ENCODE data around the gene HNF1A.

HNF1A gene

DNA sequence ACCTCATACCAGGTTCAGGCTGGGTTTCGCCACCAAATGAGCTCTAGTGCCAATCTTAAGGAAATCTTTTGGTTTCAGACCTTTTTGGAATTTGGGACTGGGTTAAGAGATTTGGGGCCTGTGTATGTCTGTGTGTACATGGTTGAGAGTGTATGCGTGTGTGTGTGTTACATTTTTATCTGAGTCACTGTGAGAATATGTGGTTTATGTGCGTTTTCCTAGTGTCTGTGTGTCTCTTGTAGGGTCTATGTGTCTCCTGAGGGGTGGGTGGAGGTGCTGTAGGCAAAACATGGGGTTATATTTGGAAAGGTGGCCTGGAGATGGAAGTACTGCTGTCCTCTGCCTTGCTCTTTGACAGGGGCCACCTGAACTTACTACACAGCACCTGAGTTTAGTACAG is 20.1 kb downstream of the HNF1A start:
- H3K9me3 ChIP-seq (ENCODE audit: control insufficient read depth, low read length), result no peaks in the 10 kb centered on the region
- H3K4me1 ChIP-seq (ENCODE audit: control insufficient read depth, insufficient read depth, low read length), result no peaks in the 10 kb centered on the region
- 90 to 95% methylated on average over 3 of the region's 3 CpGs for WGBS, 2 experiments
- H3K4me3 ChIP-seq (ENCODE audit: insufficient read depth, low read depth, low read length), result no peak overlapping the region
- no peaks in the 10 kb centered on the region for H3K27me3 ChIP-seq (ENCODE audit: control insufficient read depth, insufficient read depth, low read length, poor library complexity, severe bottlenecking)
- no peak overlapping the region for H3K27ac ChIP-seq (ENCODE audit: insufficient read depth, low read depth, low read length, poor library complexity, severe bottlenecking)
- H3K36me3 ChIP-seq (ENCODE audit: control insufficient read depth, insufficient read depth, low read length), result no peaks in the 10 kb centered on the region

DNA sequence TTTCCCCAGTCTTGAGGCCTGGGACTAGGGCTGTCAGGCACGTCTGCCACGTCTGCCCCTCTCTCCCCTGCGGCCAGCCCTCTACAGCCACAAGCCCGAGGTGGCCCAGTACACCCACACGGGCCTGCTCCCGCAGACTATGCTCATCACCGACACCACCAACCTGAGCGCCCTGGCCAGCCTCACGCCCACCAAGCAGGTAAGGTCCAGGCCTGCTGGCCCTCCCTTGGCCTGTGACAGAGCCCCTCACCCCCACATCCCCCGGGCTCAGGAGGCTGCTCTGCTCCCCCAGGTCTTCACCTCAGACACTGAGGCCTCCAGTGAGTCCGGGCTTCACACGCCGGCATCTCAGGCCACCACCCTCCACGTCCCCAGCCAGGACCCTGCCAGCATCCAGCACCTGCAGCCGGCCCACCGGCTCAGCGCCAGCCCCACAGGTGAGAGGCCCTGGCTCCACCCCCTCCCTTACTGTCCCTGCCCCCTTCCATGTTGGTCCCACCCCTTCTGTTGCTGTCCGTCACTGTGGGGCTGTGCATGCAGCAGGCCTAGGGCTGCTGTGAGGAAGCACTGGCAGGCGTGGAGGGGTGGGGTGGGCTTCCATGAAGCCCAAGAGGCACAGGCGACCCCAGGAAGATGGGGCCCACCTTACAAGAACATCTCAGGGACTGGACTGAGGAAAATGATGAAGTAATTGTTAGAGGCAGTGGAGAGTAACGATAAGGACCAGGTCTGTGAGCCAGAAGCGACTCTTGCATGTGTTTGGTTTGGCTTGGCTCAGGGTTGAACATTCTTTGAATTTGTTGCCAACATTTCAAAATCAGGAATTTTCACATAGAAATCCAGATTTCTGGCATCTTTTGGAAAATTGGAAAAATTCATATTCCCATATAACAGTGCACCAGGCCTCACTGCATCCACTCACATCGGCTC is 21.1 kb downstream of the HNF1A start:
- Histone ChIP-seq H3K27me3 (ENCODE audit: control insufficient read depth, insufficient read depth, low read length, poor library complexity, severe bottlenecking) (no peaks in the 10 kb centered on the region), H3K27ac (ENCODE audit: insufficient read depth, low read depth, low read length, poor library complexity, severe bottlenecking) (no peak overlapping the region), H3K4me3 (ENCODE audit: insufficient read depth, low read depth, low read length) (no peak overlapping the region), H3K36me3 (ENCODE audit: control insufficient read depth, insufficient read depth, low read length) (peaks cover 9% of the 10 kb centered on the region), H3K9me3 (ENCODE audit: control insufficient read depth, low read length) (no peaks in the 10 kb centered on the region), H3K4me1 (ENCODE audit: control insufficient read depth, insufficient read depth, low read length) (no peaks in the 10 kb centered on the region)
- 72 to 77% methylated on average over 23 of the region's 23 CpGs for WGBS, 2 experiments

DNA sequence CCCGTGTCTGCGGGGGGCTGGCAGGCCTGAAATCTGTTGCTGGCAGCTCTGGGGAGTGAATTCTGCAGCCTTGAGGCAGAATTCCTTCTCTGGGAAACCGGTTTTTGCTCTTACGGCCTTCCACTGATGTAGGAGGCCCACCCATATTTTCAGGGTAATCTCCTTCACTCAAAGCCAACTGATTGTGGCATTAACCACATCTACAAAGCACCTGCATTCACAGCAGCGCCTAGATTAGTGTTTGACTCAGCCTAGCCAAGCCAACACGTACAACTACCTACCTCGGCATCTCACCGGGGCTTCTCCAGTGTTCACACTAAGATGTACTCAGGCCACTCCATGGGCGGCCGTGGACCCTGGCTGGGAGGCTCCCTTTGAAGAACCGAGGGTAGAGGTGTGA is 22.2 kb downstream of the HNF1A start:
- no peak overlapping the region for H3K27ac ChIP-seq (ENCODE audit: insufficient read depth, low read depth, low read length, poor library complexity, severe bottlenecking)
- 90 to 94% methylated on average over 11 of the region's 11 CpGs for WGBS, 2 experiments
- no peaks in the 10 kb centered on the region for H3K27me3 ChIP-seq (ENCODE audit: control insufficient read depth, insufficient read depth, low read length, poor library complexity, severe bottlenecking)
- H3K4me1 ChIP-seq (ENCODE audit: control insufficient read depth, insufficient read depth, low read length), result no peaks in the 10 kb centered on the region
- no peaks in the 10 kb centered on the region for H3K9me3 ChIP-seq (ENCODE audit: control insufficient read depth, low read length)
- no peak overlapping the region for H3K4me3 ChIP-seq (ENCODE audit: insufficient read depth, low read depth, low read length)
- H3K36me3 ChIP-seq (ENCODE audit: control insufficient read depth, insufficient read depth, low read length), result peaks cover 12% of the 10 kb centered on the region

DNA sequence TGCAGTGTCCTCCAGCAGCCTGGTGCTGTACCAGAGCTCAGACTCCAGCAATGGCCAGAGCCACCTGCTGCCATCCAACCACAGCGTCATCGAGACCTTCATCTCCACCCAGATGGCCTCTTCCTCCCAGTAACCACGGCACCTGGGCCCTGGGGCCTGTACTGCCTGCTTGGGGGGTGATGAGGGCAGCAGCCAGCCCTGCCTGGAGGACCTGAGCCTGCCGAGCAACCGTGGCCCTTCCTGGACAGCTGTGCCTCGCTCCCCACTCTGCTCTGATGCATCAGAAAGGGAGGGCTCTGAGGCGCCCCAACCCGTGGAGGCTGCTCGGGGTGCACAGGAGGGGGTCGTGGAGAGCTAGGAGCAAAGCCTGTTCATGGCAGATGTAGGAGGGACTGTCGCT is 22.7 kb downstream of the HNF1A start:
- Histone ChIP-seq H3K4me1 (ENCODE audit: control insufficient read depth, insufficient read depth, low read length) (no peaks in the 10 kb centered on the region), H3K27me3 (ENCODE audit: control insufficient read depth, insufficient read depth, low read length, poor library complexity, severe bottlenecking) (no peaks in the 10 kb centered on the region)
- 87 to 93% methylated on average over 11 of the region's 11 CpGs for WGBS, 2 experiments

DNA sequence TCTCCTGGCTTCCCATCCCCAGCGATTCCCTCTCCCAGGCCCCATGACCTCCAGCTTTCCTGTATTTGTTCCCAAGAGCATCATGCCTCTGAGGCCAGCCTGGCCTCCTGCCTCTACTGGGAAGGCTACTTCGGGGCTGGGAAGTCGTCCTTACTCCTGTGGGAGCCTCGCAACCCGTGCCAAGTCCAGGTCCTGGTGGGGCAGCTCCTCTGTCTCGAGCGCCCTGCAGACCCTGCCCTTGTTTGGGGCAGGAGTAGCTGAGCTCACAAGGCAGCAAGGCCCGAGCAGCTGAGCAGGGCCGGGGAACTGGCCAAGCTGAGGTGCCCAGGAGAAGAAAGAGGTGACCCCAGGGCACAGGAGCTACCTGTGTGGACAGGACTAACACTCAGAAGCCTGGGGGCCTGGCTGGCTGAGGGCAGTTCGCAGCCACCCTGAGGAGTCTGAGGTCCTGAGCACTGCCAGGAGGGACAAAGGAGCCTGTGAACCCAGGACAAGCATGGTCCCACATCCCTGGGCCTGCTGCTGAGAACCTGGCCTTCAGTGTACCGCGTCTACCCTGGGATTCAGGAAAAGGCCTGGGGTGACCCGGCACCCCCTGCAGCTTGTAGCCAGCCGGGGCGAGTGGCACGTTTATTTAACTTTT is 23.6 kb downstream of the HNF1A start:
- no peaks in the 10 kb centered on the region for H3K4me1 ChIP-seq (ENCODE audit: control insufficient read depth, insufficient read depth, low read length)
- H3K4me3 ChIP-seq (ENCODE audit: insufficient read depth, low read depth, low read length), result no peak overlapping the region
- H3K36me3 ChIP-seq (ENCODE audit: control insufficient read depth, insufficient read depth, low read length), result peaks cover 12% of the 10 kb centered on the region
- no peaks in the 10 kb centered on the region for H3K9me3 ChIP-seq (ENCODE audit: control insufficient read depth, low read length)
- H3K27me3 ChIP-seq (ENCODE audit: control insufficient read depth, insufficient read depth, low read length, poor library complexity, severe bottlenecking), result no peaks in the 10 kb centered on the region
- 94 to 95% methylated on average over 16 of the region's 16 CpGs for WGBS, 2 experiments
- no peak overlapping the region for H3K27ac ChIP-seq (ENCODE audit: insufficient read depth, low read depth, low read length, poor library complexity, severe bottlenecking)

More for the DNA sequence above, 22.7 kb downstream of the HNF1A start:
- H3K9me3 ChIP-seq (ENCODE audit: control insufficient read depth, low read length), result no peaks in the 10 kb centered on the region
- H3K27ac ChIP-seq (ENCODE audit: insufficient read depth, low read depth, low read length, poor library complexity, severe bottlenecking), result no peak overlapping the region
- peaks cover 12% of the 10 kb centered on the region for H3K36me3 ChIP-seq (ENCODE audit: control insufficient read depth, insufficient read depth, low read length)
- H3K4me3 ChIP-seq (ENCODE audit: insufficient read depth, low read depth, low read length), result no peak overlapping the region

DNA sequence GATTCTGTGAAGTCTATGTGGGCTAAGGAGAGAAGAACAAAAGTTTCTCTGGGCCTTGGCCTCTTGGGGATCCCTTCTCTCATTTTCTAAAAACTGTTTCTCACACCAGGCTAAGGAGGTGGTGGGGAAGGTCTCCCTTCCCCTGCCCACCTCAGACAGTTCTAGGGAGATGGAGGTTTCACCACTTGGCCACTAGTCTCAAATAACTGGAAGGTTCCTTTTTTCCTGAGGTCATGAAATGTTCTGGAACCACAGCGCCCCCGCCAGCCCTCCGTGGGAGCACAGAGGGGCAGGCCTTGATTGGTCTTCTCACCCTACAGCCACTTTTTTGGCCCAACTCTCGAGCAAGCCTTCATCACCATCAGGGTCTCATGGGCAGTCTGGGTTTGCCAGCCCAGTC is 25.3 kb downstream of the HNF1A start:
- Histone ChIP-seq H3K36me3 (ENCODE audit: control insufficient read depth, insufficient read depth, low read length) (peaks cover 18% of the 10 kb centered on the region), H3K4me1 (ENCODE audit: control insufficient read depth, insufficient read depth, low read length) (no peaks in the 10 kb centered on the region), H3K27me3 (ENCODE audit: control insufficient read depth, insufficient read depth, low read length, poor library complexity, severe bottlenecking) (no peaks in the 10 kb centered on the region), H3K27ac (ENCODE audit: insufficient read depth, low read depth, low read length, poor library complexity, severe bottlenecking) (no peak overlapping the region), H3K4me3 (ENCODE audit: insufficient read depth, low read depth, low read length) (no peak overlapping the region), H3K9me3 (ENCODE audit: control insufficient read depth, low read length) (no peaks in the 10 kb centered on the region)
- 80 to 81% methylated on average over 4 of the region's 4 CpGs for WGBS, 2 experiments

GRCh38 chr12:121004253-121004815 is 26.0 kb downstream of the HNF1A start:
- Histone ChIP-seq H3K27ac (ENCODE audit: insufficient read depth, low read depth, low read length, poor library complexity, severe bottlenecking) (no peak overlapping the region), H3K4me1 (ENCODE audit: control insufficient read depth, insufficient read depth, low read length) (no peaks in the 10 kb centered on the region), H3K27me3 (ENCODE audit: control insufficient read depth, insufficient read depth, low read length, poor library complexity, severe bottlenecking) (no peaks in the 10 kb centered on the region), H3K36me3 (ENCODE audit: control insufficient read depth, insufficient read depth, low read length) (peaks cover 18% of the 10 kb centered on the region), H3K9me3 (ENCODE audit: control insufficient read depth, low read length) (no peaks in the 10 kb centered on the region), H3K4me3 (ENCODE audit: insufficient read depth, low read depth, low read length) (no peak overlapping the region)
- 94 to 96% methylated on average over 16 of the region's 16 CpGs for WGBS, 2 experiments

- no peaks in the 10 kb centered on the region for H3K9me3 ChIP-seq (ENCODE audit: control insufficient read depth, low read length)
- H3K27me3 ChIP-seq (ENCODE audit: control insufficient read depth, insufficient read depth, low read length, poor library complexity, severe bottlenecking), result no peaks in the 10 kb centered on the region
- H3K27ac ChIP-seq (ENCODE audit: insufficient read depth, low read depth, low read length, poor library complexity, severe bottlenecking), result no peak overlapping the region
- 60 to 64% methylated on average over 9 of the region's 9 CpGs for WGBS, 2 experiments
- H3K36me3 ChIP-seq (ENCODE audit: control insufficient read depth, insufficient read depth, low read length), result peaks cover 21% of the 10 kb centered on the region
- H3K4me1 ChIP-seq (ENCODE audit: control insufficient read depth, insufficient read depth, low read length), result no peaks in the 10 kb centered on the region
- H3K4me3 ChIP-seq (ENCODE audit: insufficient read depth, low read depth, low read length), result no peak overlapping the region
These were observed 27.0 kb downstream of the HNF1A start for GRCh38 chr12:121005346-121005815.

- Histone ChIP-seq H3K9me3 (ENCODE audit: control insufficient read depth, low read length) (no peaks in the 10 kb centered on the region), H3K27ac (ENCODE audit: insufficient read depth, low read depth, low read length, poor library complexity, severe bottlenecking) (no peak overlapping the region), H3K36me3 (ENCODE audit: control insufficient read depth, insufficient read depth, low read length) (peaks cover 33% of the 10 kb centered on the region), H3K4me3 (ENCODE audit: insufficient read depth, low read depth, low read length) (no peak overlapping the region), H3K27me3 (ENCODE audit: control insufficient read depth, insufficient read depth, low read length, poor library complexity, severe bottlenecking) (no peaks in the 10 kb centered on the region), H3K4me1 (ENCODE audit: control insufficient read depth, insufficient read depth, low read length) (no peaks in the 10 kb centered on the region)
- WGBS, 2 experiments, result 94 to 96% methylated on average over 8 of the region's 8 CpGs
These were observed 30.2 kb downstream of the HNF1A start for GRCh38 chr12:121008347-121009098.

Data from ectodermal cell (in vitro differentiated cells).